Gastroesophageal sphincter (tissue), 3 donors: ENCODE data around the gene LY6G6D.

Experiments used
- CTCF ChIP-seq, 4 experiments: fragments of 200-600 bp in 2 of 4; fragments of 450-650 bp in 2 of 4; sonication (generic) in 1 of 4; IDR thresholded peaks; one replicate each; pipeline ENCODE4 v1.5.1; 2017 to 2019; ENCODE audit warnings: antibody characterized with exemption in 4 of 4, mild to moderate bottlenecking in 2 of 4, moderate library complexity in 2 of 4
- EP300 ChIP-seq: sonication (generic); formaldehyde crosslinking; IDR thresholded peaks from one replicate; pipeline ENCODE4 v1.6.1; 2017; ENCODE audit warnings: antibody characterized with exemption, mild to moderate bottlenecking
- POLR2AphosphoS5 ChIP-seq: sonication (generic); formaldehyde crosslinking; IDR thresholded peaks from one replicate; pipeline ENCODE4 v1.6.1; 2017; ENCODE audit warnings: antibody characterized with exemption

- TF ChIP-seq EP300 (no peak), CTCF (IDR thresholded peaks at IDR 0.05) (no peak), POLR2AphosphoS5 (no peak)
Observed at GRCh38 chr6:31718265-31718664, 3.1 kb downstream of the LY6G6D start.
